HG03025 (cell line): ENCODE measurements around the gene MICAL2.

Experiments used
- ATAC-seq: cut with Tn5 transposase; IDR thresholded peaks from one replicate; pipeline ENCODE4 v1.9.1; 2021; ENCODE audit warnings: mild to moderate bottlenecking, moderate library complexity; ENCODE audit not compliant: unreplicated experiment, low FRiP score

Gene MICAL2

DNA sequence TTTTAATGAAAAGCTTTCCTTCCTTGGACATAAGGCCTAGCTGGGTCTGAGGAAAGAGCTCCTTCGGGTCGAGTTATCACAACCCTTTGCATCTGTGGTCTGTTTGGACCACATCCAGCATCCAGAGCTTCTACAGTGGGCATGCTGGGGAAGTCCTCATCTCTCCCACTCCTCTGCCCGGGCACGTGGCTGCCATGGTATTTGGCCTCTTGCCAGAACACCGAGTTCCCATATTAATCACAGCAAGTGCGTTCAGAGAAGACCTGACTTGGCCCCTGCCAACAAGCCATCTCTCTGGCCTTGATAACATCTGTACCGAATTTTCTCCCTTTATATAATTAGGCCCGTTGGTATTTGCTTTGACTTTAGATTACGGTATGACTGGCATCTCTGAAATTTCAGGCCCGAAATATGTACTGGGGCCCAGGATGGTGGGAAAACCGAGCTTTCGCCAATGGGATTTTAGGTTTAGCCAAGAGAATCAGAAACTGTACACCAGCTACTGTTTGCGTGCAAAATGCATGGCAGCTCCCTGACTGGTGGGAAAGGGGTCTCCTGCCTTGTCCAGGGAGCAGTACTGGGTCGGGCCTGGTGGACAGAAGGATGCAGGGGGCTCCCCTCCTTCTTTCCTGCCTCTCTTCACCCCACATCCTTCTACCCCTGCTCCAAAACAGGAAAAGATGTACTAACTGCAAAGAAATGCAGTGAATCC is 90.0 kb downstream of the MICAL2 start:
- no peak for ATAC-seq

DNA sequence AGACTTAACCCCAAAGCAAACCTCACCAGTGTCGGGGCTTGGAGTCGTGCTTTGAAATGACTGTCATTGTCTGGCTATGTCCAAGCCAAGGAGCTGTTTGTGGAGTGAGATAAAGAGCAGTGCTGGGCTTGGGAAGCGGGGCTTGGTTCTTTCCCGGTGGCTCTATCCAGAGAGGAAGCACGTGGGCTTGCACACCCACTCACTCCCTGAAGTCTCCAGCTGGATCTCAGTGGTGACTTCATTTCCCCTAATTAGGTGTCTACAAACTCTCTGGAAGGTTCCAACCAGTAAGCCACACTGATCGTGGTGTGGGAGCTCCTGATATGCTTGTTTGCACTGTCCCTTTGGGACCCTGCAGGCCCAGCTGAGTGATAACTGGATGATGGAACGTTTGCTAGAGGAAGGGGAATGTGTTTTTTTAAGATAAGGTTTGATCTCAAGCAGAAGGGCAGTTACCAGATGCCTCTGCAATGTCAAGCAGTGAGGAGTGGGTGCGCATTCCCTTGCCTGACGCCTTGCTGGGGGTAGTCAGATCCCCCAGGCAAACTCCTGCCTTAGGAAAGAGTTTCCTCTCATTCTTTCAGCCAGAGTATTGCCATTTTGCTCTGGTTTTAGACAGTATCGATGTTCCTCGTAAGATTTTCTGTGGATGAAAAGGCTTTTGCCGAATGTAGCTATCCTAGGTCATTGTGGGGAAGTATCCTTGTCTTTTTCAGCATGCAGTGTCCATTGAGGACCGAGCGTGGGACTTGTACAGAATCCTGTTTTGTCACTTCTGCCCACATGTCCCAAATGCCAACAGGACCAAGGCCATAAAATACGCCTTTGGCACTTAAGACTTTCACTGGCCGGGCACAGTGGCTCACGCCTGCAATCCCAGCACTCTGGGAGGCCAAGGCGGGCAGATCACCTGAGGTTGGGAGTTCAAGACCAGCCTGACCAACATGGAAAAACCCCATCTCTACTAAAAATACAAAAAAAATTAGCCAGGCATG is 90.9 kb downstream of the MICAL2 start:
- no peak for ATAC-seq

GRCh38 chr11:12202661-12203310 is 92.4 kb downstream of the MICAL2 start:
- no peak for ATAC-seq

DNA sequence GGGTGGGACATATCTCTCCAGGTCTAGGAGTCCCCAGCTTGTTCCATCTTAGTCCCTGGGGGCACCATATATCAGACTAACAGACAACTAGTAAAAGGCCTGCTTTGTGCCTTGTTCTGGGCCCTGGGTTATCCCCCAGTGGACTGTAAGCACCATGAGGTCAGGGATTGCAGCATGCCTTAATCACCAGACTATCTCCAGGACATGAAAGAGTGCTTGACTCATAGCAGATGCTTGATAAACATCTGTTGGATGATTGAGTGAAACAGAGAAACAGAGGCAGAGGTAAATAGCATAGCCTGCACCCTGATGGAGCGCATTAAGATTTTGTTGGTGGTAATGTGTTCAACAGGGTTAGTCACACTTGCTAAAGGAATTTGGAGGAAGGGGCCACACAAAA is 94.1 kb downstream of the MICAL2 start:
- no peak for ATAC-seq

GRCh38 chr11:12205330-12205729 is 94.9 kb downstream of the MICAL2 start:
- no peak for ATAC-seq

- ATAC-seq, result no peak
Measured at GRCh38 chr11:12206529-12206928, 96.1 kb downstream of the MICAL2 start.

- ATAC-seq, result no peak
Measured at GRCh38 chr11:12207384-12208150, 97.2 kb downstream of the MICAL2 start.

DNA sequence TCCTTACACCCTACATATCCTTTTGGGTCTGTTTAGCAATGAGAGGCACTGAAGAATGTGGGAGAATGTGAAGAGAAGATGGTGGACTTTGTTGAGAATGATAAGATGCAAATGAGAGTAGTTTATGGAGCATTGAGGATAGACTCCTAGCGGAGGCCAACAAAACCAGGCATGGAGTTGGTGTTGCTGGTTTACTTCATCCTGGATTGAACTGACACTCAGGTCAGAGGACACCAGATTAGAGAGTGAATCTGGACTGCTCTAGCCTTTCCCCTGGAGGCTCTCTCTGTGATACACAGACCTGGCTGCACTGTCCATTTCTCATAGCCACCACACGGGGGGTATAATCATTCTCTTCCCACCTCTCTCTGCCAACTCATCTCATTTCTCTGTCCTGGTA is 98.7 kb downstream of the MICAL2 start:
- no peak for ATAC-seq

DNA sequence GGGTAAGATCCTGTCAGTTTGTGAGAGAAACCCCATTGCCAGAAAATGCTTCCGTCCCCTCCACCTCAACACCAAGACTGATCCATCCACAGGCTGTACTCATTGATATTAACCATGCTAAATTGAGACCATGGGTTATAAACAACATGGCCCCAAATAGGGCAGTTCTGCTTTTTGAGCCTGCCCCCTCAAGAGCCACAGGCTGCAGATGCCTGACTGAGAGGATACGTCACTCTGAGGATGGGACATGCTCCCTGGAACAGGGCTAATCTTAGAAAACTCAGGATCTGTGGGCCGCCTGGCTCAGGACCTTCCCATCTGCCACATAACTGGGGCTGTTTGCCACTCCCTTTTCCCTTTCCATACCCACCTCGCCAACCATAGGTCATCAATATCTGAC is 99.8 kb downstream of the MICAL2 start:
- no peak for ATAC-seq

GRCh38 chr11:12211331-12212065 is 101.1 kb downstream of the MICAL2 start:
- no peak for ATAC-seq

GRCh38 chr11:12212174-12212820 is 101.9 kb downstream of the MICAL2 start:
- ATAC-seq, result no peak

- no peak for ATAC-seq
Measured at GRCh38 chr11:12212821-12213185, 102.4 kb downstream of the MICAL2 start.

- no peak for ATAC-seq
Measured at GRCh38 chr11:12213883-12214282, 103.5 kb downstream of the MICAL2 start.

DNA sequence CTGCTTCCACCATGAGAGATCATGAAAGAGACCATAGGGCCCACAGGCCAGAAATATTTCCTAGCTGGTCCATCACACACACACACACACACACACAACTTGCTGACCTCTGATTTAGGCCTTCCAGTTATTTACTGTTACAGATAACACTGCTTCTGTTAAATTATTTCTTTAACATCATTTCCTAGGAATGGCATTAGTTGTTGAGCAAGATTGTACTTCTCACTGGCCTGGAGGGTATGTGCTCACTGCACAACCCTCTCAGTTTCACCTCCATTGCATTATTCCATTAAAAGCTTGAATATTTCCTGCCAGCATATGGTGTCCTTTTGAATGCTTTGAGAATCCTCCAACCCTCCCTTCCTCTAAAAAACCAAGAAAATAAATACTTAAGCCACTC is 104.4 kb downstream of the MICAL2 start:
- no peak for ATAC-seq

- no peak for ATAC-seq
Measured at GRCh38 chr11:12215181-12215593, 104.8 kb downstream of the MICAL2 start.

- no peak for ATAC-seq
Measured at GRCh38 chr11:12216041-12216451, 105.7 kb downstream of the MICAL2 start.

DNA sequence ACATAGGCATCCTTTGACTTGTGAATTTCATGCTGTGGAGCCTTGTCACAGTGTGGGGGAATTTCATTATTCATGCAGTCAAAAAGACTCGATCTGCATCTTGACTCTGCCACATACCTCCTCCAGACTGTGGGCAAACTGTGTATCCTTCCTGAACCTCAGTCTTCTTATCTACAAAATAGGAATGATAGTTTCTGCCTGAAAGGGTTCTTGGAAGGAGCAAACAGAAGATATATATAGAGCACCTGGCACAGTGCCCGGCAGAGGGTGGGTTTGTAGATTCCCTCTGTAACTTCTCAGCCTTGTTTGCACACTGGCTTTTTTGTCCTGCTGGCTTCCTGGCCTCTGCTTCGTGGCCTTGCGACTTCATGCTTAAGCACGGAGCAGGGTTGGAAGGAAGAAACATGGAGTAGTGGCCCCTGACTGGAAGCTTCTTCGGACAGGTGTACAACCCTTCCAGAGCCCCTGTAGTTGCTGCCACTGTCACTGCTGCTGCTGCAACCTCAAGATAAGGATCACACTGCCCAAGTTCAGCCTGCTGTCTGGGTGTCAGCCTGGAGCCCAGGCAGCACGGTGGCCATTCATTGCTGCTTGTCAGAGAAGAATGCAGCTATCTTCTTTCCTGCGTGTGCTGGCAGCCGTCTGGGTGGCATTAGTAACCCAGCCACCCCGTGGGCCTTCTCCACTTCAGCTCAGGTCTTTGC is 106.4 kb downstream of the MICAL2 start:
- no peak for ATAC-seq

DNA sequence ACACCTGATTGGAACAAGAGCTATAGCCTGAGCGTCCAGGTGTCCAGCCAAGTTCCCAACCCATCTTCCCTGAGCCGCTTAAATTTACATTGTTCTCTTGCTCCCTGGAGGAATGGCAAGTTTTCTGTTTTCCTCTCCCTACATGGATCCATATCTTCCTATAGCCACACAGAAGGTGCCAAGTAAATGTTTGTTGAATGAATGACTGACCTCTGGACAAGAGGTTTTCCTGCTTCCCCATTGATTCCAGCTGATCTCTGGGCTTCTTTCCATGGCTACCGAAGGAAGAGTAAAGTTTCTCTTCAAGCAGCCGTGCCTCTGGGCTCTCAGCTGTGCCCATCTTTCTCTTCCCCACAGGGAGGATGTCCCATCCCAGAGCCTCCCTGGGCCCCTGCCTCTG is 107.5 kb downstream of the MICAL2 start:
- no peak for ATAC-seq

GRCh38 chr11:12218909-12219308 is 108.5 kb downstream of the MICAL2 start:
- no peak for ATAC-seq
